Right lobe of liver (tissue), 6 donors: ENCODE results near the gene ZNF615. TPM values are rescaled to one million over a fixed set of nuclear protein-coding genes. Genes with fewer than 3 reads are reported as not detected.
A peak's percentile ranks its signal among the peaks of the same experiment; 100 is the strongest.
"Not testable (repeated sequence)": the region's sequence is repeated elsewhere in the genome, so short reads cannot be mapped to it uniquely, and the experiment has no call there.

Source experiments
- ATAC-seq, 4 donors: fragments of 200-7000 bp; cut with Tn5 transposase; one replicate each; pipeline ENCODE4 v1.9.1; 2020; ENCODE audit warnings: mild to moderate bottlenecking in 4 of 4, moderate library complexity in 4 of 4
- DNase-seq, 3 donors: peaks; one replicate each; pipeline ENCODE4 v3.0.0-alpha.2; 2020
- H3K27ac ChIP-seq, 3 donors: fragments of 200-600 bp; one replicate each; pipeline ENCODE4 v1.8.0; 2022
- H3K27me3 ChIP-seq, 2 donors: fragments of 200-600 bp; one replicate each; pipeline ENCODE4 v1.8.0; 2022
- H3K36me3 ChIP-seq, 4 donors: fragments of 200-600 bp; sonication (generic) in 1 of 4; one replicate each; pipeline versions ENCODE4 v1.5.1 to v1.8.0; 2017 to 2022; ENCODE audit warnings: control low read depth in 1 of 4
- H3K4me1 ChIP-seq, 4 donors: fragments of 200-600 bp; sonication (generic) in 1 of 4; one replicate each; pipeline versions ENCODE4 v1.5.1 to v1.8.0; 2017 to 2022; ENCODE audit warnings: control low read depth in 1 of 4
- H3K4me3 ChIP-seq, 3 donors: fragments of 200-600 bp; one replicate each; pipeline ENCODE4 v1.8.0; 2022
- H3K9me3 ChIP-seq, 4 donors: fragments of 200-600 bp; sonication (generic) in 1 of 4; one replicate each; pipeline versions ENCODE4 v1.5.1 to v1.8.0; 2017 to 2022; ENCODE audit warnings: control low read depth in 1 of 4
- POLR2A ChIP-seq: fragments of 450-650 bp; IDR thresholded peaks from one replicate; pipeline ENCODE4 v1.6.1; 2017; ENCODE audit warnings: antibody characterized with exemption, mild to moderate bottlenecking
- WGBS: methylation state at CpG from one replicate; pipeline ENCODE4 v1.1.6; 2018; ENCODE audit warnings: low coverage, low lambda C conversion rate; ENCODE audit not compliant: insufficient coverage; ENCODE audit errors: missing lambda C conversion rate; 5-methylcytosine and 5-hydroxymethylcytosine counted together
- intact Hi-C, 2 donors: fragments of 100-400 bp; cut with DNase I; formaldehyde crosslinking; loops; one replicate each; pipeline versions ENCODE4 v1.11.2 to v1.14.1; 2022
- total RNA-seq, 6 experiments: library from RNA; depleted of rRNA in 2 of 6; stranded (reverse); fragments of >200 nt in 2 of 6; fragmentation: NEBNext Ultra II Directional in 3 of 6; extraction: Animal tissue kit (Norgen Biotek cat#: 25700) in 3 of 6; gene quantifications; one replicate each; pipeline versions ENCODE4 v1.1.0 to v1.2.4, GENCODE V29; 2016 to 2023
- TF ChIP-seq, protein P1 (sequence below), 4 donors: fragments of 200-600 bp in 3 of 4; fragments of 450-650 bp in 1 of 4; IDR thresholded peaks; one replicate each; pipeline versions ENCODE4 v1.5.1 to v1.8.0; 2016 to 2022; ENCODE audit warnings: antibody characterized with exemption in 4 of 4, mild to moderate bottlenecking in 2 of 4
- donor health status: DM: no; HTN: yes; CAD: no.
- donor health status: DM: no; HTN: no; CAD: no.
- donor health status: DM: no; HTN: no; CAD: no.
- donor health status: DM: no; HTN: yes; CAD: no.
- donor health status: DM: no; HTN: yes; CAD: no.

ZNF615 gene
- total RNA-seq, 6 experiments from 2014 or later, result 1.2 to 5.0 (median 3.3) TPM

DNA sequence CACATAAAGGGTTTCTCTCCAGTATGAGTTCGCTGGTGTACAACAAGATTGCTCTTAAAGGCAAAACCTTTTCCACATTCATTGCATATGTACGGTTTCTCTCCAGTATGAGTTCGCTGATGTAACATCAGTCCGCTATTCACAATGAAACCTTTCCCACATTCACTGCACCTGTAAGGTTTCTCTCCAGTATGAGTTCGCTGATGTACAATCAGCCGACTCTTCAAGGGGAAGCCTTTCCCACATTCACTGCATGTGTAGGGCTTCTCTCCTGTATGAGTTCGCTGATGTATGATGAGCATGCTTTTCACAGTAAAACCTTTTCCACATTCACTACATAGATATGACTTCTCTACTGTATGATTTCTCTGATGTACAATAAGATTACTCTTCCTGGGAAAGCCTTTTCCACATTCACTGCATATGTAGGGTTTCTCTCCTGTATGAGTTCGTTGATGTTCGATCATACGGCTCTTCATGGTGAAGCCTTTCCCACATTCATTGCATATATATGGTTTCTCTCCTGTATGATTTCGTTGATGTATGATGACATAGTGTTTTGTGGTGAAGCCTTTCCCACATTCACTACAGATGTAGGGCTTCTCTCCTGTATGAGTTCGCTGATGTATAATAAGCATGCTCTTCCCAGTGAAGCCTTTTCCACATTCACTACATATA, 26.2 kb upstream of the ZNF615 start:
- Histone ChIP-seq H3K9me3 (peaks cover 0 to 69% (median 39%) of the 10 kb centered on the region in 4 donors), H3K27me3 (no peaks in the 10 kb centered on the region), H3K27ac (no peak overlapping the region), H3K4me1 (no peaks in the 10 kb centered on the region), H3K36me3 (peaks cover 0 to 40% (median 14%) of the 10 kb centered on the region in 4 donors), H3K4me3 (no peak overlapping the region)
- no peak for DNase-seq
- no peak for ATAC-seq
- TF ChIP-seq POLR2A, result no peak
- TF ChIP-seq, protein P1, sequence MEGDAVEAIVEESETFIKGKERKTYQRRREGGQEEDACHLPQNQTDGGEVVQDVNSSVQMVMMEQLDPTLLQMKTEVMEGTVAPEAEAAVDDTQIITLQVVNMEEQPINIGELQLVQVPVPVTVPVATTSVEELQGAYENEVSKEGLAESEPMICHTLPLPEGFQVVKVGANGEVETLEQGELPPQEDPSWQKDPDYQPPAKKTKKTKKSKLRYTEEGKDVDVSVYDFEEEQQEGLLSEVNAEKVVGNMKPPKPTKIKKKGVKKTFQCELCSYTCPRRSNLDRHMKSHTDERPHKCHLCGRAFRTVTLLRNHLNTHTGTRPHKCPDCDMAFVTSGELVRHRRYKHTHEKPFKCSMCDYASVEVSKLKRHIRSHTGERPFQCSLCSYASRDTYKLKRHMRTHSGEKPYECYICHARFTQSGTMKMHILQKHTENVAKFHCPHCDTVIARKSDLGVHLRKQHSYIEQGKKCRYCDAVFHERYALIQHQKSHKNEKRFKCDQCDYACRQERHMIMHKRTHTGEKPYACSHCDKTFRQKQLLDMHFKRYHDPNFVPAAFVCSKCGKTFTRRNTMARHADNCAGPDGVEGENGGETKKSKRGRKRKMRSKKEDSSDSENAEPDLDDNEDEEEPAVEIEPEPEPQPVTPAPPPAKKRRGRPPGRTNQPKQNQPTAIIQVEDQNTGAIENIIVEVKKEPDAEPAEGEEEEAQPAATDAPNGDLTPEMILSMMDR (IDR thresholded peaks at IDR 0.05), result no peak
- intact Hi-C loops, result no loop called here
- 96% methylated on average over 12 of the region's 12 CpGs for WGBS

DNA sequence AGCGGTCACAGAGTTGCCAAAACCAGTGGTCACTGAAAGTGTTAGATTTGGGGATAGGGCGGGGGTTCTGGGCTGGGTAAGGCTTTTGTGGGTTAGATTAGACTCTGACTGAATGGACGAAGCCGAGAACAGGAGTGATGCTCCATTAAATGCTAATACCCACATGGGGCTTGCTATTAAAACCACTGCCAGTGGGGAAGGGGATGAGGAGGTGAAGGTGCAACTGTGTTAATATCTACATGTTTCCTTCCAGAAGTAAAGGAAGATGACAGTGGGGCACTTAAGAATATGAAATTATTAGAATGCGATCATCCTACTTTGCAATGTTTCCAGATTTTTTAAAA, 20.7 kb upstream of the ZNF615 start:
- no peaks in the 10 kb centered on the region for H3K27me3 ChIP-seq
- intact Hi-C loops, result no loop called here
- no peaks in the 10 kb centered on the region for H3K4me1 ChIP-seq
- peak overlapping the region; percentile 64 to 89 (median 89) for H3K27ac ChIP-seq
- H3K9me3 ChIP-seq, result peaks cover 0 to 30% (median 13%) of the 10 kb centered on the region in 4 donors
- DNase-seq (no peak), ATAC-seq (peak; percentile 23 to 40 (median 30))
- H3K36me3 ChIP-seq, result peaks cover 0 to 21% (median 7%) of the 10 kb centered on the region in 4 donors
- H3K4me3 ChIP-seq, result peak overlapping the region; percentile 64 to 75 (median 65)
- 19% methylated on average over 5 of the region's 5 CpGs for WGBS
- no peak for TF ChIP-seq POLR2A
- TF ChIP-seq, protein P1 (IDR thresholded peaks at IDR 0.05), result no peak

DNA sequence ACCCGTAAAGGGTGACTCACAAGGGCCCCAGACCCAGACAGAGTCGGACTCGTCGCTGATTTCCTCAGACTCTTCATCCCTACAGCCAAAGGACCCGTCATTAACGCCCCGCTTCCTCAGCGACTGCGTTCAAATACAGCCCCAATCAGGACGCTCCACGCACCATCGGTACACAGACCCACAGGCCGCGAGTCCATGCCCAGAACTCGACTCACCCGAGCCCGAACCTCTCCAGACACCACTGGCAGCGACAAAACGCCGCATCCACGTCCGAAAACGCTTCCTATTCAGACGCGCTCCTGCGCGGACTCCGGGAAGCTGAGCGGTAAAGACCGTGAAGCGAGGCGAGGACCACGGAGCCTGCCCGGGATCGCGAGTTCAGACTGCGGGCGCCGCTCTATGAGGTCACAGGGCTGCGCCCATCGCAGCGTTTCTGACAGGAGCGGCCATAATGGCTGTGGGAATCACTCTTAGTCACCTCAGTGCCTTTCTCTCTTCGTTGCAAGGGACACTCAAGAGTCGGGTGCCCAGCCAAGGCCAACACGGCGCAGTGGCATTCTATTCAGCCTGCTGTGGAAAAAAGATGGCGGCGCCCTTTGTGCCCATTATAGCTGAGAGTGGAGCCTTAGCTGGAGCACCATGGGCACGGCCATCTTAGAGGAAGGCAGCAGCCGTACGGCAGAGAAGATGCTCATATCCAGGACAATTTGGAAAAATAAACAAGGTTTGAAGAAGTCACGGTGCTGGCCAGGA, 20.2 kb upstream of the ZNF615 start, which contains the start of gene ZNF614:
Gene ZNF614 (minus strand): TSS at position 353 of the 753 bp plus-strand sequence. CDS start 2,634 bp downstream, outside the sequence.
- peak within 1 kb of the TSS; percentile 64 to 89 (median 89) for H3K27ac ChIP-seq
- intact Hi-C loops, result no loop called here
- peak; percentile 84 to 90 (median 85) for DNase-seq
- H3K27me3 ChIP-seq, result no peaks in the 10 kb centered on the region
- H3K9me3 ChIP-seq, result peaks cover 0 to 25% (median 8%) of the 10 kb centered on the region in 4 donors
- H3K4me1 ChIP-seq, result no peaks in the 10 kb centered on the region
- H3K4me3 ChIP-seq, result peak within 1 kb of the TSS; percentile 64 to 75 (median 65)
- H3K36me3 ChIP-seq, result peaks cover 0 to 23% (median 10%) of the 10 kb centered on the region in 4 donors
- under 1% methylated on average over 16 of the region's 53 CpGs for WGBS
- TF ChIP-seq, protein P1 (IDR thresholded peaks at IDR 0.05), result no peak
- peak; percentile 55 for TF ChIP-seq POLR2A
- peak; percentile 96 to 98 (median 98) for ATAC-seq

DNA sequence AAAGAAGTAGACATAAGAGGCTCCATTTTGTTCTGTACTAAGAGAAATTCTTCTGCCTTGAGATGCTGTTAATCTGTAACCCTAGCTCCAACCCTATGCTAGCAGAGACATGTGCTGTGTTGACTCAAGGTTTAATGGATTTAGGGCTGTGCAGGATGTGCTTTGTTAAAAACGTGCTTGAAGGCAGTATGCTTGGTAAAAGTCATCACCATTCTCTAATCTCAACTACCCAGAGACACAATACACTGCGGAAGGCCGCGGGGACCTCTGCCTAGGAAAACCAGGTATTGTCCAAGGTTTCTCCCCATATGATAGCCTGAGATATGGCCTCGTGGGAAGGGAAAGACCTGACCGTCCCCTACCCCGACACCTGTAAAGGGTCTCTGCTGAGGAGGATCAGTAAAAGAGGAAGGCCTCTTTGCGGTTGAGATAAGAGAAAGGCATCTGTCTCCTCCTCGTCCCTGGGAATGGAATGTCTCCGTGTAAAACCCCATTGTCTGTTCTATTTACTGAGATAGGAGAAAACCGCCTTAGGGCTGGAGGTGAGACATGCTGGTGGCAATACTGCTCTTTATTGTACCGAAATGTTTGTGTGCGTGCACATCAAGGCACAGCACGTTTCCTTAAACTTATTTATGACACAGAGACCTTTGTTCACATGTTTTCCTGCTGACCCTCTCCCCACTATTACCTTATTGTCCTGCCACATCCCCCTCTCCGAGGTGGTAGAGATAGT, 18.4 kb upstream of the ZNF615 start:
- ATAC-seq, DNase-seq, H3K27me3 ChIP-seq, intact Hi-C loops, H3K27ac ChIP-seq, H3K4me1 ChIP-seq, H3K4me3 ChIP-seq: not testable (repeated sequence)
- Histone ChIP-seq H3K9me3 (peaks cover 0 to 20% (median 2%) of the 10 kb centered on the region in 4 donors), H3K36me3 (peaks cover 0 to 27% (median 12%) of the 10 kb centered on the region in 4 donors)
- 82% methylated on average over 15 of the region's 15 CpGs for WGBS

DNA sequence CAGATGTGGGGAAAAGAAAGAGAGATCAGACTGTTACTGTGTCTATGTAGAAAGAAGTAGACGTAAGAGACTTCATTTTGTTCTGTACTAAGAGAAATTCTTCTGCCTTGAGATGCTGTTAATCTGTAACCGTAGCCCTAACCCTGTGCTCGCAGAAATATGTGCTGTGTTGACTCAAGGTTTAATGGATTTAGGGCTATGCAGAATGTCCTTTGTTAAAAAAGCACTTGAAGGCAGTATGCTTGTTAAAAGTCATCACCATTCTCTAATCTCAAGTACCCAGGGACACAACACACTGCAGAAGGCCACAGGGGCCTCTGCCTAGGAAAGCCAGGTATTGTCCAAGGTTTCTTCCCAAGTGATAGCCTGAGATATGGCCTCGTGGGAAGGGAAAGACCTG, 16.5 kb upstream of the ZNF615 start:
- H3K4me1 ChIP-seq, ATAC-seq, intact Hi-C loops, H3K27ac ChIP-seq, H3K4me3 ChIP-seq, DNase-seq, H3K27me3 ChIP-seq: not testable (repeated sequence)
- H3K9me3 ChIP-seq, result peaks cover 0 to 35% (median 7%) of the 10 kb centered on the region in 4 donors
- peaks cover 0 to 40% (median 14%) of the 10 kb centered on the region in 4 donors for H3K36me3 ChIP-seq
- 89% methylated on average over 4 of the region's 4 CpGs for WGBS
